ENCODE data around the gene CYB561D2.

GRCh38 chr3:50333744-50334328 is 16.8 kb upstream of the CYB561D2 start:
- TF ChIP-seq SP1 (IDR thresholded peaks at IDR 0.05): no peak
- no peak for TF ChIP-seq FOXM1 (IDR thresholded peaks at IDR 0.05; ENCODE audit: borderline replicate concordance)
- TF ChIP-seq FOXA1 (IDR thresholded peaks at IDR 0.05): no peak
- no peak for TF ChIP-seq ELF4 (IDR thresholded peaks at IDR 0.05)
- TF ChIP-seq LEF1 (IDR thresholded peaks at IDR 0.05; ENCODE audit: borderline replicate concordance): no peak
- no peak for TF ChIP-seq PKNOX1 (IDR thresholded peaks at IDR 0.05)
- TF ChIP-seq BHLHE40 (IDR thresholded peaks at IDR 0.05; ENCODE audit: borderline replicate concordance): no peak
- TF ChIP-seq L3MBTL2 (conservative IDR thresholded peaks at IDR 0.05): no peak
- TF ChIP-seq CTBP1 (IDR thresholded peaks at IDR 0.05; ENCODE audit: borderline replicate concordance): no peak
- no peak for TF ChIP-seq ARNT (IDR thresholded peaks at IDR 0.05)
- TF ChIP-seq ZNF384 (IDR thresholded peaks at IDR 0.05): no peak

Data from HEK293T (cell line).